ENCODE data around the gene BAZ1A. TPM values are rescaled to one million over a fixed set of nuclear protein-coding genes. Genes with fewer than 3 reads are reported as not detected.

BAZ1A gene
- total and polyA plus RNA-seq, 9 of the 15 experiments (the other 6 are each of a cell fraction or from before 2014, with no cell fraction given), result 22.0 to 71.2 (median 39.1) TPM

GRCh38 chr14:34858765-34859164 lies 16.4 kb downstream of the BAZ1A start:
- no peaks in the 10 kb centered on the region for H3K27me3 ChIP-seq (ENCODE audit: control insufficient read depth in 2 of 2, insufficient read depth in 2 of 2, low read length in 2 of 2)
- BruUV-seq (replicated peaks), result no TSS peak
- ATAC-seq (no peak), FAIRE-seq (no peak), DNase-seq (ENCODE audit: extremely low read depth in 1 of 4, low spot score in 3 of 4) (no peak)
- peaks cover 63% of the 10 kb centered on the region for H3K36me3 ChIP-seq (ENCODE audit: control insufficient read depth, insufficient read depth, low read length)
- TF ChIP-seq MCM5 (IDR thresholded peaks at IDR 0.05; ENCODE audit: low read depth) (no peak), NFIC (IDR thresholded peaks at IDR 0.05) (no peak), MCM7 (IDR thresholded peaks at IDR 0.05) (no peak), ZNF253 (CRISPR knock-in tag; conservative IDR thresholded peaks at IDR 0.05) (no peak), ZNF24 (IDR thresholded peaks at IDR 0.05) (no peak), RBM25 (IDR thresholded peaks at IDR 0.05; ENCODE audit: low read depth, low read length, severe bottlenecking) (peak; percentile 52), ZNF224 (CRISPR knock-in tag; IDR thresholded peaks at IDR 0.05) (no peak), ELF2 (CRISPR knock-in tag; IDR thresholded peaks at IDR 0.05) (no peak)
- H3K79me2 ChIP-seq (ENCODE audit: control insufficient read depth, insufficient read depth, low read length), result peaks cover 28% of the 10 kb centered on the region; the same call in 2 of the 3 replicates
- no peaks in the 10 kb centered on the region for H3K9me1 ChIP-seq (ENCODE audit: control insufficient read depth, insufficient read depth, low read length)
- WGBS (ENCODE audit: insufficient coverage, low coverage, missing lambda C conversion rate), result 100% methylated on average over 1 of the region's 2 CpGs
- no peak overlapping the region for H3K4me2 ChIP-seq (ENCODE audit: insufficient read depth, low read length)
- no peak overlapping the region for H3K4me3 ChIP-seq
- intact Hi-C loops (cut with micrococcal nuclease), result no loop called here
- H3K4me1 ChIP-seq (replicated peaks in 1 of 2; ENCODE audit: control insufficient read depth in 2 of 2, insufficient read depth in 2 of 2, low read length in 2 of 2), result no peaks in the 10 kb centered on the region
- H3K9ac ChIP-seq (ENCODE audit: insufficient read depth in 1 of 2, low read depth in 2 of 2, low read length in 2 of 2), result no peak overlapping the region
- CTCF ChIA-PET (ENCODE audit: low intra/inter-chr PET ratio), result no interaction called here
- POLR2A ChIA-PET, result interaction anchor here (0.6 to 1.3 kb wide), 2 partner anchors 24 to 331 kb away, joined by 3 read pairs; no protein-coding TSS in a partner anchor
- no peak overlapping the region for H3K27ac ChIP-seq (ENCODE audit: extremely low read depth, low read depth, low read length)
- H3K9me3 ChIP-seq (replicated peaks; ENCODE audit: control insufficient read depth, insufficient read depth, low read depth, low read length), result no peaks in the 10 kb centered on the region
- no peak overlapping the region for H2AFZ ChIP-seq (ENCODE audit: low read depth, low read length)
- in situ Hi-C loops (cut with MboI), result no loop called here
- no peaks in the 10 kb centered on the region; the same call in 1 of the 2 replicates for H4K20me1 ChIP-seq (replicated peaks; ENCODE audit: control insufficient read depth, insufficient read depth, low read length)
